ENCODE data around the gene DOCK10. TPM values are rescaled to one million over a fixed set of nuclear protein-coding genes. Genes with fewer than 3 reads are reported as not detected.

The DOCK10 gene
- total and polyA plus RNA-seq, 10 of the 15 experiments (the other 5 are each of a cell fraction or from before 2014, with no cell fraction given), result 16.9 to 120 (median 85.5) TPM

DNA sequence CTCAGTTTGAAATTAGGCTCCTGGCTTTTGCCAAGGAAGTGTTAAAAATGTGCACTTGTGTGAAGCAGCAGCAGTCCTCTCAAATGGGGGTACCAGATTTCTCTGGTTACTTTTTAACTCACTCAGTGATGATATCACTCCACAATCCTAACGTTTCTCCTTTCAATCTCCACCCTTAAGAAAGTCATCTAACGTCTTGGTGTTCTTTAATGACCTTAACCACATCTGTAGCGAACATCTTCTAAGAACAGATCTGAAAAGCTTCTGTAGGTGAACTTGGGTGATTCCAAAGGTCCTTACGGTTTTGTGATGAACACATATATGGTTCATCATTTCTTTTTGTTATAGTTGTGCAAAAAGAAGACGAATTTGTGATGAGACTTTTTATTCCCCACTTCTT is 73.2 kb downstream of the DOCK10 start (continued):
- TF ChIP-seq, protein P1, sequence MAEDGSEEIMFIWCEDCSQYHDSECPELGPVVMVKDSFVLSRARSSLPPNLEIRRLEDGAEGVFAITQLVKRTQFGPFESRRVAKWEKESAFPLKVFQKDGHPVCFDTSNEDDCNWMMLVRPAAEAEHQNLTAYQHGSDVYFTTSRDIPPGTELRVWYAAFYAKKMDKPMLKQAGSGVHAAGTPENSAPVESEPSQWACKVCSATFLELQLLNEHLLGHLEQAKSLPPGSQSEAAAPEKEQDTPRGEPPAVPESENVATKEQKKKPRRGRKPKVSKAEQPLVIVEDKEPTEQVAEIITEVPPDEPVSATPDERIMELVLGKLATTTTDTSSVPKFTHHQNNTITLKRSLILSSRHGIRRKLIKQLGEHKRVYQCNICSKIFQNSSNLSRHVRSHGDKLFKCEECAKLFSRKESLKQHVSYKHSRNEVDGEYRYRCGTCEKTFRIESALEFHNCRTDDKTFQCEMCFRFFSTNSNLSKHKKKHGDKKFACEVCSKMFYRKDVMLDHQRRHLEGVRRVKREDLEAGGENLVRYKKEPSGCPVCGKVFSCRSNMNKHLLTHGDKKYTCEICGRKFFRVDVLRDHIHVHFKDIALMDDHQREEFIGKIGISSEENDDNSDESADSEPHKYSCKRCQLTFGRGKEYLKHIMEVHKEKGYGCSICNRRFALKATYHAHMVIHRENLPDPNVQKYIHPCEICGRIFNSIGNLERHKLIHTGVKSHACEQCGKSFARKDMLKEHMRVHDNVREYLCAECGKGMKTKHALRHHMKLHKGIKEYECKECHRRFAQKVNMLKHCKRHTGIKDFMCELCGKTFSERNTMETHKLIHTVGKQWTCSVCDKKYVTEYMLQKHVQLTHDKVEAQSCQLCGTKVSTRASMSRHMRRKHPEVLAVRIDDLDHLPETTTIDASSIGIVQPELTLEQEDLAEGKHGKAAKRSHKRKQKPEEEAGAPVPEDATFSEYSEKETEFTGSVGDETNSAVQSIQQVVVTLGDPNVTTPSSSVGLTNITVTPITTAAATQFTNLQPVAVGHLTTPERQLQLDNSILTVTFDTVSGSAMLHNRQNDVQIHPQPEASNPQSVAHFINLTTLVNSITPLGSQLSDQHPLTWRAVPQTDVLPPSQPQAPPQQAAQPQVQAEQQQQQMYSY (CRISPR knock-in tag; IDR thresholded peaks at IDR 0.05), result no peak
- no peak for TF ChIP-seq CREM (IDR thresholded peaks at IDR 0.05; ENCODE audit: low read depth)
- TF ChIP-seq IKZF2 (IDR thresholded peaks at IDR 0.05), result no peak
- TF ChIP-seq POLR2A (IDR thresholded peaks at IDR 0.05; ENCODE audit: low read depth, low read length), result no peak
- TF ChIP-seq HDAC6 (IDR thresholded peaks at IDR 0.05; ENCODE audit: unreplicated experiment), result no peak
- no peak for TF ChIP-seq ZNF207 (IDR thresholded peaks at IDR 0.05; ENCODE audit: borderline replicate concordance)
- TF ChIP-seq SMC3 (IDR thresholded peaks at IDR 0.05; ENCODE audit: borderline replicate concordance, low read length), result no peak
- no peak for TF ChIP-seq PML (IDR thresholded peaks at IDR 0.05; ENCODE audit: low read length)
- TF ChIP-seq MTA2 (IDR thresholded peaks at IDR 0.05; ENCODE audit: low read depth), result no peak
- no peak for TF ChIP-seq EP300 (IDR thresholded peaks at IDR 0.05; ENCODE audit: borderline replicate concordance in 1 of 2, control insufficient read depth in 1 of 2, low read depth in 2 of 2, low read length in 2 of 2)
- TF ChIP-seq ETV6 (conservative IDR thresholded peaks at IDR 0.05 in 1 of 2, IDR thresholded peaks at IDR 0.05 in 1 of 2; ENCODE audit: borderline replicate concordance in 1 of 2, low read depth in 1 of 2), result no peak
